Measurements from ENCODE around the gene SMPD3. TPM values are rescaled to one million over a fixed set of nuclear protein-coding genes. Genes with fewer than 3 reads are reported as not detected.

The SMPD3 gene
- total RNA-seq, 1 donor from 2014 or later = 5.6 TPM

DNA sequence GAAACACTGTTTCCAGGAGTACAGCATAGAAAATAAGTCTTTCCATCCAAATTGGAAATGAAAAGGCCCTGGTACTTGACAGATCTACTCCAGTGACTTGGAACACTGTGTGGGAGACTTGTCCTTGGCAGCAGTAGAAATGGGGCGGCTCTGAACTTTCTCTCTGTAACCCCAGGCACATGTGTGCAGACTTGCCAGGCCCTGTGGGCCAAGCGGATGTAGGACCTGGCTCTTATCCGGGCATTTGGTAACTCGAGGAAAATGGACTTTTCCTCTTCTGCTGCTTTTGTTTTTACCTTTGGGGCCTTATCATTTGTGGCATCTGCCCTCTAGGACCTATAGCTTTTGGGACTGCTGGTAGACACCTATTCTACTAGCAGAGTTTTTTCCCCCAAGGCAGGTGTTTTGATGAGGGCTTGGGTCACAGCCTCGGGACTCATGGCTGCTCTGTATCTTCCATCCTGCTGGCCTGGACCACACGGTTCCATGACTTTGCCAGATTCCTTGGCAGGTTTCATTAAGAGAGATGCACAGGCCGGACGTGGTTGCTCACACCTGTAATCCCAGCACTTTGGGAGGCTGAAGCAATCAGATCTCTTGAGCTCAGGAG is 43.5 kb downstream of the SMPD3 start:
- H3K9me3 ChIP-seq = no peaks in the 10 kb centered on the region
- DNase-seq (no peak), ATAC-seq (no peak)
- no peak overlapping the region for H3K4me3 ChIP-seq
- H3K27me3 ChIP-seq = no peaks in the 10 kb centered on the region
- H3K36me3 ChIP-seq = no peaks in the 10 kb centered on the region
- H3K4me1 ChIP-seq = peaks cover 4% of the 10 kb centered on the region
- intact Hi-C loops (cut with DNase I) = no loop called here
- no peak overlapping the region for H3K27ac ChIP-seq
- TF ChIP-seq CTCF (IDR thresholded peaks at IDR 0.05) = no peak

DNA sequence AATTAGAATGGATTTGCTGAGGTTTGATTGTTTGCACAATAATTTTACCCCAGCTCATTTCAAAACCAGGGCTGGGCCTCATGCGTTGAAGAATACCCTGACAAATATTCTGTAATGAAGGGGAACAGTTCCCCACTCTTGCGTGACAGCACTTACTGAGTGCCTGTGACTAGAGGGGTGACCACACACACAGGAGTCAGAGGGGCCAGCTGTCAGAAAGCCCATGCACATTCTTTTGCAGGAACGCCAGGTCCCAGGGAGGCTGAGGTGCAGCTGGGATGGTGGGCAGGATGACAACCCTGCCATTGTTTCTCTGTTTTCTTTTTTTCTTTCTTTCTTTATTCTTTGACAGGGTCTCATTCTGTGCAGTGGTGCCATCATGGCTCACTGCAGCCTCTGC is 44.6 kb downstream of the SMPD3 start:
- no peak overlapping the region for H3K27ac ChIP-seq
- no peaks in the 10 kb centered on the region for H3K27me3 ChIP-seq
- TF ChIP-seq CTCF (IDR thresholded peaks at IDR 0.05) = no peak
- H3K4me3 ChIP-seq = no peak overlapping the region
- H3K9me3 ChIP-seq = no peaks in the 10 kb centered on the region
- intact Hi-C loops (cut with DNase I) = no loop called here
- H3K36me3 ChIP-seq = no peaks in the 10 kb centered on the region
- ATAC-seq = no peak
- no peak for DNase-seq
- peaks cover 4% of the 10 kb centered on the region for H3K4me1 ChIP-seq

- intact Hi-C loops (cut with DNase I) = no loop called here
- ATAC-seq = no peak
- H3K27ac ChIP-seq = no peak overlapping the region
- TF ChIP-seq CTCF (IDR thresholded peaks at IDR 0.05) = no peak
- no peaks in the 10 kb centered on the region for H3K9me3 ChIP-seq
- peaks cover 4% of the 10 kb centered on the region for H3K4me1 ChIP-seq
- H3K4me3 ChIP-seq = no peak overlapping the region
- no peak for DNase-seq
- no peaks in the 10 kb centered on the region for H3K36me3 ChIP-seq
- no peaks in the 10 kb centered on the region for H3K27me3 ChIP-seq
These were observed 45.1 kb downstream of the SMPD3 start for GRCh38 chr16:68403177-68403576.

DNA sequence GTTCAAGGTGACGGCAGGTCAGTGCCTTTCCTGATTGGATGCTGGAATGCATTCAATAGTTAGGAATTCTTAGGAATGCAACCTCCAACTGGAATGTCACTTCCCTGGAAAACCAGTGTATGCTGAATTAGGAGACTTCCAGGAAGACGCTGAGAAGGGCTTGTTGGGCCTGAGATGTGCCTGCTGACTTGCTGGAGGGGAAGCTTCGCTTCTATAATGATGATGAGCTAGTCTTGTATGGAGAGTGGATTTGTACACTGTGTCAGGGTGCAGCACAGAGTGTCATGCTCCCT is 45.6 kb downstream of the SMPD3 start:
- intact Hi-C loops (cut with DNase I) = no loop called here
- no peak overlapping the region for H3K27ac ChIP-seq
- no peaks in the 10 kb centered on the region for H3K27me3 ChIP-seq
- H3K9me3 ChIP-seq = no peaks in the 10 kb centered on the region
- H3K4me1 ChIP-seq = peaks cover 4% of the 10 kb centered on the region
- no peak overlapping the region for H3K4me3 ChIP-seq
- no peak for TF ChIP-seq CTCF (IDR thresholded peaks at IDR 0.05)
- DNase-seq (no peak), ATAC-seq (no peak)
- H3K36me3 ChIP-seq = no peaks in the 10 kb centered on the region

GRCh38 chr16:68401871-68402747 is 46.2 kb downstream of the SMPD3 start:
- intact Hi-C loops (cut with DNase I) = no loop called here

More at GRCh38 chr16:68401871-68402747, 46.2 kb downstream of the SMPD3 start:
- no peaks in the 10 kb centered on the region for H3K36me3 ChIP-seq
- H3K27ac ChIP-seq = no peak overlapping the region
- DNase-seq (no peak), ATAC-seq (peak; percentile 40)
- no peak for TF ChIP-seq CTCF (IDR thresholded peaks at IDR 0.05)
- no peaks in the 10 kb centered on the region for H3K9me3 ChIP-seq
- peaks cover 4% of the 10 kb centered on the region for H3K4me1 ChIP-seq
- no peaks in the 10 kb centered on the region for H3K27me3 ChIP-seq
- no peak overlapping the region for H3K4me3 ChIP-seq
